Pons (tissue), 1 donor: ENCODE measurements around the gene KCNJ3.

Source experiments
- DNase-seq: peaks from one replicate; pipeline ENCODE4 v3.0.0-alpha.2; 2016; ENCODE audit warnings: low spot score

The KCNJ3 gene

GRCh38 chr2:154698296-154698720 lies at the start of gene KCNJ3:
Gene KCNJ3, plus strand, starts transcription at chr2:154698695. Its CDS starts 81 bp downstream, at chr2:154698776.
- no peak for DNase-seq

DNA sequence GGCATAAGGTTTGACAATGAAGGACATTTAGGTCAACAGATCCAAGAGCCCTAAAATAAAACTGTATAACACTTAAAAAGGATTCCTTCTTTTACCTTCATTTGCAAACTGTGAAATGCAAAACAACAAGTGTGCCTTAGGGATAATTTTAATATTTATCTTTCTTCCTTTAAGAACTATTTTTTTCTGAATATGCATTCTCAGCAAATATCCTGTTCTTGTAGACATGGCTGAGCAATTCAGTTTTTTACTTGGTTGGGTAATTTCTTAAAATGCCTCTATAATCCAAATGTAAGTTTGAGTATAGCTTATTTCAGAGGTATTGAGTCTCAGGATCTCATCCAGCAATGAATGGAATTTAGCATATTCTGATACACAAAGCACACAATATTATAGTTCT lies 43.0 kb upstream of the KCNJ3 start:
- no peak for DNase-seq

- DNase-seq = no peak
These were observed 39.6 kb upstream of the KCNJ3 start for GRCh38 chr2:154658854-154659253.

DNA sequence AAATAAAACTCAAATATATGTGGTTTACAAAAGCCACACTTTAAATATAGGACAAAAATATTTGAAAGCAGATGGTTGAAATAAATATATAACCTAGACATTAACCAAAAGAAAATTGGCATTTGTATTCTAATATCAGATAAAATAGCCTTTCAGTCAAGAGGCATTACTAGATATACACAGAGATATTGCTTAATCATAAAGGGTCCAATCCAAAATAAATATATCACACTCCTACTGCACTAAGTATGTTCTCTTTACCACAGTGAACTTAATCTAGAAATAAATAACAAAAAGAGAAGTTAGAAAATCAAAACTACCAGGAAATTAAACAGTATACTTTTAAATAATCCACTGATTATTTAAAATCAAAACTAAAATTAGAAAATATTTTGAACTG lies 34.2 kb upstream of the KCNJ3 start:
- no peak for DNase-seq

- DNase-seq = no peak
These were observed 28.4 kb upstream of the KCNJ3 start for GRCh38 chr2:154670083-154670482.

DNA sequence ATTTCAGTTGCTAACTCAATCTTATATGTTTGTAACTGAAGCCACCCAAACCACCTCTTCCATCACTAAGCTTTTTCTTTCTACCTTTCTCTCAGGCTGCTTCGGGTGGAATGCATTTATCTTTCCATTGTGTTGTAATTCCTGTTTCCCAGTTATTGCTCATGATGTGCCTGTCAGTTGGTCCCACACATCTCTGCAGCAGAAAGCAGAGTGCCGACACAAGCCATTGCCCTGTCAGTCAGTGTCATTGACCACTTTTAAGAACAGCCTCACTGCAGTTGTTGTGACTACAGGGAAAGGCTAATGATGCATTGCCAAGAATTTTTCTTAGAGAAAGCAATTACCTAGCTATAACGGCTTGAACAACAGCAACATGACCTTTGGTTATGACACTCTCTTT lies 24.8 kb upstream of the KCNJ3 start:
- DNase-seq = no peak

DNA sequence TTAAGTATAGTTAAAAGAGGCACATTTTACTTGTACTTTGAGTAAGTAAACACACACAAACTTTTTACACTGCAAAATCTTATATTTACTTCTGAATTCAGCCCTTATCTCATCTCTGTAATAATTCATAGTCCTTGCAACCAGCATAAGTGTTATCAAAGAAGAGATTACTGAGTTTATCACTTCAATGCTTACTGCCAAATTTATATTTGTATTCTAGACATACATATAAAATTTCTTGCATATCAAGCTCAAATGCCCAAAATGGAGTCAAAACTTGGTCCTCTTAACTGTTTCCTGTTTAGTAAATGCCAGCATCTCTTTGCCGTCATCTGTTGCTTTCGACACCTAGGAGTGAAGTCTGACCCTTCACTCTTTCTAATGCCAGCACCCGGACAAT lies 21.1 kb upstream of the KCNJ3 start:
- DNase-seq = no peak

DNA sequence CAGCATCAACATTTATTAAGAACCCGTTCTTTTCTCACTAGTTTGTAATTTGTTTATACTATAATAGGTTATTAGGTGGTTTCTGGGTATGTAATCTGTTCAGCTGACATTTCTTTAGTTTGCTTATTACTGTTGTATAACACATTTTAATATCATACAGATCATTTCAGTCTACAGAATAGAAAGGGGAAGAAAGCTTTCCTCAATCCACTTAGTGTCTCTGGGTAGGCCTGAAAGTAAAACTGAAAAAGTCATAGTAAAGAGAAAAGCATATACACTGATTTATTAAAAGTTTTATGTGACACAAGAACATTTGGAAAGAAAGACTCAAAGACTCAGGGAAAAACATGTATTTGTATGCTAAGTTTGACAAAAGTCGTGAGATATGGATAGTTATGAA lies 16.8 kb upstream of the KCNJ3 start:
- DNase-seq = no peak

- no peak for DNase-seq
These were observed 12.3 kb upstream of the KCNJ3 start for GRCh38 chr2:154686162-154686561.

DNA sequence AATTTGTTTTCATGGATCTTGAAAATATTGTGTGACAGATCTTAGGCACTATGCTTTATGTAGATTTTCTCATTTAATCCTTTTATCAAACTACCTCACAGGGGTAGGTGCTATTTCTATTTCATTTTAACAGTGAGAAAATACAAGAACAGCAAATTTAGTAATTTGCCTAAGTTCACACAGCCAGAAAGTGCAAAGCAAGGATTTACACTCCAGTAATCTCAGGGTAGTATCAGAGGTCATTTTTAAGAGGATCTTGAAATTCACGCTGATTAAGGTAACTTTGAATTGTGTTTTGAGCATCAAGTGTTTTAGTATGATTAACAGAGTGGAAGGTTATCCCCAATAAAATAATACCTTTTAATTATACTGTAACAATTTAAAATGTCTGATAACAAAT lies 10.1 kb upstream of the KCNJ3 start:
- DNase-seq = no peak

GRCh38 chr2:154689158-154689557 lies 9.3 kb upstream of the KCNJ3 start:
- no peak for DNase-seq

DNA sequence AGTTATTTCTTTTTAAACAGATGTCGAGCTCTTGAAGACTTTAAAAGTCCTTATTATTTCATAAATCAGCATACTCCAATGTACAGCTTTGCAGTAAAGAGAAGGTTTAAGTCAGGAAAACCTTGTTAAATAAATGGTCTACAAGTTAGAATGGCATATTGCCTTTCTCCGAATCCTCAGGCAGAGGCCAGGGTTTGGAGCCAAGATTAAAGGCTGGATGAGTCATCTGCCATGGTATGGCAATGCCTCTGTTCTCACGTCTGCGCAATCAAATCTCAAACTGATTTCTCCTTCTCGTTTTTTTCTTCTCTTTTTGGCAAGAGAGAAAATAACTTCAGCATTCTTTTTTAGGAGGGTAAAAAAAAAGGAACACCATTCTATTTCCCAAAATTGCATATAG lies 5.6 kb upstream of the KCNJ3 start:
- no peak for DNase-seq

GRCh38 chr2:154693741-154694340 lies 4.7 kb upstream of the KCNJ3 start:
- no peak for DNase-seq

GRCh38 chr2:154694881-154695280 lies 3.6 kb upstream of the KCNJ3 start:
- DNase-seq = no peak

DNA sequence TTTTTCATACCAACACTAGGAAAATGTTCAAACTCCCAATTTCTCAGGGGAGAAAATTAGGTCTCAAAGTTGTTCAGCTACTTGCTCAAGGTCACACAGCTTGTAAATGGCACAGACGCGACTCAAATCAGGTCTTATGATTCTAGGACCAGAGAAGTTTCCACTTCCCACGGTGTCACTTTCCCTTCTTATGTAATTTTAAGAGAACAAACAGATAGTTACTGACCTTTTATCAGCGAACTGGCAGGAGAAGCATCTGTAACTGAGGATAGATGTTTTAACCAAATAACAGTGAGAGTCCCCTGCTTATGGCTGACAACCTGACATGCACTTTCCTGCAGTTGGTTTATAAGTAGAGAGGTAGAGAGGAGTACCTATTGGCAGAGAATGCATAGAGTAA lies 2.1 kb upstream of the KCNJ3 start:
- no peak for DNase-seq

GRCh38 chr2:154696810-154697417 lies 1.6 kb upstream of the KCNJ3 start:
- no peak for DNase-seq

DNA sequence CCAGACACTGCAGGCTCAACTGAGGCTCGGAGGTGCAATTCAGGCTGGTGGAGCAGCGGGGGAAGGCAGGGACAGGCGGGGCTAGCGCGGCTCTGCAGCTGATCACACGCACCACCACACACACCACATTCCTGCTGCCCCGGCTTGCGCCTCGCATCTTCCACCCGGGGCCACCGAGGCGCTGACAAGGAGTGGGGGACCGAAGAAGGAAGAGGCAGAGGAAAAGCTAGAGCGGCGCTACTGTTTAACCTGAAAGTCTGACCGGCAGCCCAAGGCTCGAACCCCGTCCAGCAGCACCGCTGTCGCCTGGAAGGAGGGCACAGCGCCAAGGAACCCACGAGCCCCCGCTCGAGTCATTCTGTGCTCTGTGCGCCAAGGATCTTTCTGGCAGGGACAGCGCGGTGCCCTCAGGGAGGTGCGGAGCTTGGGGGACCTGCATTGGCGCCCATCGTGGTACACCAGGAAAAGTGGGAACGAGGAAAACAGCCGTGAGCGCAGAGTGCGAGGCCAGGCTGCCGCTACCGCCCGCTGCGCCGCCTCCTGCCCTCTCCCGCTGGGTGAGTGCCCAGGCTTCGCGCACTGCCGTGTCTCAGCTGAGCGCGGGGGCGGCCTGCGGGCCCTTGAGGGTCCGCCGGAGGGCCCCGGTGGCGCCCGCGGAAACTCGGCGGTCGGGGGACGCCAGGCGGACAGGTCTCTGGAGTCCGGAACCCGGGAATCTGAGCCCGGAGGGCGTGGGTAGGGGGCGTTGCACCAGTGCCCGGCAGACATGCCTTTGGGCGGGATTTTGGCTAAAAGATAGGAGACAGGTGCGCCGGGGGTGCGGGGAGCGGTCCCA lies 860 bp upstream of the KCNJ3 start:
- no peak for DNase-seq

DNA sequence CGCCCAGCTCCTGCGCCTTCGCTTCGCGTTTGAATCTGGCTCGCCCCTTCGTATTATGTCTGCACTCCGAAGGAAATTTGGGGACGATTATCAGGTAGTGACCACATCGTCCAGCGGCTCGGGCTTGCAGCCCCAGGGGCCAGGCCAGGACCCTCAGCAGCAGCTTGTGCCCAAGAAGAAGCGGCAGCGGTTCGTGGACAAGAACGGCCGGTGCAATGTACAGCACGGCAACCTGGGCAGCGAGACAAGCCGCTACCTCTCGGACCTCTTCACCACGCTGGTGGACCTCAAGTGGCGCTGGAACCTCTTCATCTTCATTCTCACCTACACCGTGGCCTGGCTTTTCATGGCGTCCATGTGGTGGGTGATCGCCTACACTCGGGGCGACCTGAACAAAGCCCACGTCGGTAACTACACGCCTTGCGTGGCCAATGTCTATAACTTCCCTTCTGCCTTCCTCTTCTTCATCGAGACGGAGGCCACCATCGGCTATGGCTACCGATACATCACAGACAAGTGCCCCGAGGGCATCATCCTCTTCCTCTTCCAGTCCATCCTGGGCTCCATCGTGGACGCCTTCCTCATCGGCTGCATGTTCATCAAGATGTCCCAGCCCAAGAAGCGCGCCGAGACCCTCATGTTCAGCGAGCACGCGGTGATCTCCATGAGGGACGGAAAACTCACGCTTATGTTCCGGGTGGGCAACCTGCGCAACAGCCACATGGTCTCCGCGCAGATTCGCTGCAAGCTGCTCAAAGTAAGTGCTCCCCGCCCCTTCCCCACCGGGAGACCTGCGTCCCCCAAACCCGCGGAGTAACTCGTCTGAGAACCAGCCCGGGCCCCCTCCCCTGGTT lies 453 bp downstream of the KCNJ3 start:
- no peak for DNase-seq

DNA sequence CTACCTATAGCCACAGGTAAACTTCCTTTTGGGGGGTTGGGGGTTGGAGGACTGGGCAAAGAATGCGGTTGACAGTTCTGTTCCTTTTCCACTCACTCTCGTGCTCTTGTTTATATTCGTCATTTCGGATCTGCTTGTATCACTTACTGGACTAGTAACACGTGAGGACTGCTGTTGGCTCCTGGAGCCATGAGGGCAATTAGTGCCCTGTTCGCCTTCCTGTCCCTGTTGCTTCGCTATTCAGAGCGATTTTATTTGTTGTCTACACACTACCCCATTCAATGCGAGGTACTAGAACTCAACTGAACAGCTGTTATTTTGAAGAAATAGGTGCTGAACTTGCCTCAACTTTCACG lies 1.1 kb downstream of the KCNJ3 start:
- DNase-seq = no peak

GRCh38 chr2:154700136-154700535 lies 1.6 kb downstream of the KCNJ3 start:
- no peak for DNase-seq

DNA sequence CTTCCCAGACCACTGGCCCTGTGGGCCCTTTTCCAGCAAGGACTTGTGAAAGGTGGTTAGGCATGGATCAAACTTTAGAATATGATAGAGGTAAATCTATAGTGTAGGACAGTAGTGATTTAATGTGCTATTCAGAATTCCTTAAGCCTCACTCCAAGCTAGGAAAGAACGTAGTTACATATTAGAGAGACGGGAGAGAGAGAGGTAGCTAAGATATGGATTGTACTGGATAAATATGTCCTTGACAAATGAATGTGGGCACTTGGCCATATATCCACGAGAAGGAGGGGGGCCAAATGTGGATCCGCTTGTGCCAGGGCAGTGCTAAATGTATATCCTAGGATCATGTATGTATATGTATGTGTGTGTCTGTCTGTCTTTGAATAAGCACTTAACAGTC lies 6.5 kb downstream of the KCNJ3 start:
- DNase-seq = no peak

- no peak for DNase-seq
These were observed 8.2 kb downstream of the KCNJ3 start for GRCh38 chr2:154706660-154707059.
